Urinary bladder (tissue), 4 donors: ENCODE results near the gene NOD1. TPM values are rescaled to one million over a fixed set of nuclear protein-coding genes. Genes with fewer than 3 reads are reported as not detected.
A peak's percentile ranks its signal among the peaks of the same experiment; 100 is the strongest.

ENCODE experiments used
- DNase-seq: peaks from one replicate; pipeline ENCODE4 v3.0.0-alpha.2; 2015; ENCODE audit errors: extremely low spot score
- H3K27ac ChIP-seq: one replicate; pipeline ENCODE4 v1.5.1; 2013; ENCODE audit warnings: low read depth, mild to moderate bottlenecking, moderate library complexity
- H3K36me3 ChIP-seq: one replicate; pipeline ENCODE4 v1.6.1; 2013; ENCODE audit warnings: mild to moderate bottlenecking, moderate library complexity; ENCODE audit not compliant: insufficient read depth
- H3K4me1 ChIP-seq: one replicate; pipeline ENCODE4 v1.6.1; 2013; ENCODE audit warnings: mild to moderate bottlenecking, moderate library complexity; ENCODE audit not compliant: insufficient read depth
- H3K4me3 ChIP-seq: one replicate; pipeline ENCODE4 v1.5.1; 2013; ENCODE audit warnings: low read depth, low read length
- WGBS: extraction: QIAGEN DNeasy Blood & Tissue Kit; methylation state at CpG from one replicate; pipeline ENCODE4 v1.1.7; 2013; 5-methylcytosine and 5-hydroxymethylcytosine counted together
- polyA plus RNA-seq: library from polyadenylated mRNA; stranded (reverse); fragments of 200-250 nt; gene quantifications from one replicate; pipeline ENCODE4 v1.2.3, GENCODE V29; 2013
- total RNA-seq: library from RNA; depleted of rRNA; stranded (reverse); fragments of >200 nt; gene quantifications from one replicate; pipeline ENCODE4 v1.2.3, GENCODE V29; 2014
- donor health status: healthy with polysubstance abuse.
- donor health status: healthy.

The NOD1 gene
- total and polyA plus RNA-seq, 2 donors = 9.8 to 14.9 TPM

DNA sequence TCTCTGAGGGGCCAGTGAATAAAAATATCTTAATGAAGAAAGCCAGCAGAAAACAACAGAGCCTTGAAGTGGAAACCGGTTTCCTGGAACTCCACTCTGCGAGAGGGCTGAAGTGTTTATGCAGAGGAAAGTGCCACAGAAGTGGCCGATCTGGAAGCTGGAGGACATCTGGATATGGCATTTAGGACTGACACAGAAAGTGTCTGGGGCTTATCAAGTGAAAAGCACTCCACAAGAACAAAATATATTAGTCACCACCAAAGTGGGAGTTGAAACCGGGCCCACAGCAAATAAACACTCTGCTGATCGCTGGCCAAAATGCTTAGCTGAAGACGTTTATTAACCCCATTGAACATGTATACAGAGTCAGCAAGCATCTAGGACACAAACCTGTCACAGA is 7.8 kb downstream of the NOD1 start:
- DNase-seq = no peak
- Histone ChIP-seq H3K4me3 (no peak overlapping the region), H3K4me1 (no peaks in the 10 kb centered on the region), H3K27ac (peak overlapping the region; percentile 49), H3K36me3 (peaks cover 1% of the 10 kb centered on the region)
- 7% methylated on average over 6 of the region's 6 CpGs for WGBS

DNA sequence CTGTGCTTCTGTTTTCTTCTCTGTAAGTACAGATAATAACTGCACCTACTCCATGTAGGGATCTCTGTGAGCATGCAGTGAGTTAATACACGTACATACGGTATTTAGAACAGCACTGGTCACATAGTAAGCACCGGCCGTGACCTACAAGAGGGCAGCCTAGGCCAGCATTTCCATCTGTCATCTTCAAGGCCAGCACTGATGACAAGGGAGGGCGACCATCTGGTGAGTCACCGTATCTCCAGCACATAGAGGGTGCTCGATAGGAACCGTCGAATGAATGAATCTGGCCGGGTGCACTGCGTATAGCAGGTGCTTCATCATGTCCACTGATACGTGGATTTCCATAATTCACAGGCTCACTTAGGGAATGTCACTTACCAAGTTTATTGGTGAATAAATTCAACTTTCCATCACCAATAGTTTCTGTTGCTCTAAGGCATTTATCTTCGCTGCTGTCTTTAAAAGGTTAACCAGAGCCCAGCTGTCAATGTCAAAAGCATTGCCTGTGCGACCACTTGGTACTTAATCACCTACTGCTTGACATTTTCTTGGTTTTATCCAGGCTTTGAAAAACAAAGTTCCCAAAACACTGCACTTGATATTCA is 8.3 kb downstream of the NOD1 start:
- WGBS = 26% methylated on average over 14 of the region's 14 CpGs
- Histone ChIP-seq H3K27ac (peak overlapping the region; percentile 49), H3K4me3 (no peak overlapping the region), H3K4me1 (no peaks in the 10 kb centered on the region), H3K36me3 (peaks cover 1% of the 10 kb centered on the region)
- no peak for DNase-seq

DNA sequence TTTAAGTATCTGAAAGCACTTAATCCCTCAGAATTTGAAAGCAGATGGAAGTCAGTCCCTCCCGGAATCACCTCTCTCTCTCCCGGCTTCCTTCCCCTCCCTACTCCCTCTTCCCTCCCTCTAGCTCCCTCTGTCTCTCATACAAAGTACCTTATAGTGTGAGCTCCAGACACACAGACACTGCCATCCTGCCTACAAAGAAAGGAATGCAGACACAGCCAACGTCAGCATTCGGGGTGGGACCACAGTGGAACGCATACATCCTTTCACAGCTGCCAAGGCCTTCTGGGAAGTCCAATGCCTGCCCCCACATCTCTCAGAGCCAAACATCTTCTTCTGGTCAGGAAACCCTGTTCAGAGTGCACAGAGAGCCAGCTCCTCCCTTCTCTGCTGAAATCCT is 9.3 kb downstream of the NOD1 start:
- no peak for DNase-seq
- Histone ChIP-seq H3K27ac (no peak overlapping the region), H3K36me3 (peaks cover 1% of the 10 kb centered on the region), H3K4me3 (no peak overlapping the region), H3K4me1 (no peaks in the 10 kb centered on the region)
- 14% methylated on average over 5 of the region's 5 CpGs for WGBS

DNA sequence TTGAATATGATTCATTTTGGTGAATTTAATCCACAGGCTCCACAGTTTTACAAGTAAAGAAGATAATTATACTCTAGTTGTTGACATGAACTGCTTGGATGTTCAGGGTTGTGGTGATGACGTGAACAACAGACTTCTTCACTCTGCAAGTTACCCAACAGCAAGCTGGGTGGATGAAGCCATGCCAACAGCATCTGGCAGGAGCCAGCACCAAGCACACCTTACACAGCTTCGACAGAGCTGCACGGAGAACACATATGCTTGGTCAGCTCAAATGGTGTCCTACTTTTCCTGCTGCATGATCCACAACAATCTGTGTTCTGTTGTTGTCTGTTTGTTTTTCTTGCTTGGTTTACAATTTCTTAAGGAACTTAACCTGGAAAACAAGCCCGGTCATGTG is 9.8 kb downstream of the NOD1 start:
- no peak for DNase-seq
- no peaks in the 10 kb centered on the region for H3K4me1 ChIP-seq
- H3K36me3 ChIP-seq = no peaks in the 10 kb centered on the region
- H3K4me3 ChIP-seq = no peak overlapping the region
- H3K27ac ChIP-seq = no peak overlapping the region
- 52% methylated on average over 4 of the region's 4 CpGs for WGBS

DNA sequence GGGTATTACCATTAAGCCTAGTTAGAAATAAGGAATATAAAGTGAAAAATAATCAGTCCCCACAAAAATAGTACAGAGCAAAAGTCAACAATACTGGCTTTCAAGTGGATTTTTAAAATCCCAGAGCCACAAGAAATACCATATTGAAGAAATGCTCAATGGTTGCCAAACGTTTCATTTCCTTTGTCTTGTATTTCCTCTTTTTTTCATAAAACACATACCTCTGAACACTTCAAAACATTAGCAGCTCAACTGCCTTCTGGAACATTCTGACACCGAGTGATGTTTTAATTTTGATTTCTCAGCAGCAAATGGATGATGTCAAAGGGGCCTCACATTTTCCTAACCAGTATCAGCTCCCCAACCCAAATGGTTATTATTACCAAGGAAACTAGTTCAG is 10.5 kb downstream of the NOD1 start:
- DNase-seq = no peak
- H3K4me3 ChIP-seq = no peak overlapping the region
- WGBS = 73% methylated on average over 2 of the region's 2 CpGs
- no peaks in the 10 kb centered on the region for H3K4me1 ChIP-seq
- no peak overlapping the region for H3K27ac ChIP-seq
- no peaks in the 10 kb centered on the region for H3K36me3 ChIP-seq

DNA sequence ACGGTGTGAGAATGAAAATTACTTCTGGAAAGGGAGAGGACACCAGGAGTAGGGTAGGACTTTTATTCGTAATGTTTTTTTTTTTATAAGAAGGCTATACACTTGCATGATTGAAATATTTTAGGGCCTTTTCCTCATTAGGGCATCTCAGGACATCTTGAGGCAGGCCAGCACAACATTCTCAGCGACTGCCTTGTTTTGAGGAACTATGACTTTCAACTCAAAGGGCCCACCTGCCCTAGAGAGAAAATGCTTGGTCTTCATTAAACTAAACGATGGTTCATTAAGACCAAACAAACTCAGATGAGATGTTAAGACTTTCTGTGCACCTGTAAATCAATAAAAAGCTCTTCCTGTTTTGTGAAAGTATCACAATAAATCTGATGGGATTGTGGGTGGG is 11.3 kb downstream of the NOD1 start:
- WGBS = 90% methylated on average over 4 of the region's 4 CpGs
- H3K27ac ChIP-seq = no peak overlapping the region
- H3K4me3 ChIP-seq = no peak overlapping the region
- H3K36me3 ChIP-seq = no peaks in the 10 kb centered on the region
- no peak for DNase-seq
- H3K4me1 ChIP-seq = no peaks in the 10 kb centered on the region

DNA sequence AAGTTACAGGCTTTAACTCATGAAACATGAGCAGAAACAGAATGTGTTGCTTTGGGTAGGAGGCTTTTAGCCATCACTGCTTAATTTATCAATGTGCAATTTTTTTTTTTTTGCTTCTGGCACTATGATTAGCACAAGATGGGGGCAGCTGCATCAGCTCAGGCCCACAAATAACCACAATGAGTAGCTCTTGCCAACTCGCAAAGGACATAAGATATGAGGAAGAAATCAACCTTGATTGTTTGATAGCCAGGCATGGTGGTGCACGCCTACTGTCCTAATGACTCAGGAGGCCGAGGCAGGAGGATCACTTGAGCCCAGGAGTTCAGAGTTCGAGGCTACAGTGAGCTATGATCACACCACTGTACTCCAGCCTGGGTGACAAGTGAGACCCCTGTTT is 12.3 kb downstream of the NOD1 start:
- Histone ChIP-seq H3K27ac (no peak overlapping the region), H3K36me3 (no peaks in the 10 kb centered on the region), H3K4me1 (no peaks in the 10 kb centered on the region), H3K4me3 (no peak overlapping the region)
- 85% methylated on average over 4 of the region's 4 CpGs for WGBS
- DNase-seq = no peak

DNA sequence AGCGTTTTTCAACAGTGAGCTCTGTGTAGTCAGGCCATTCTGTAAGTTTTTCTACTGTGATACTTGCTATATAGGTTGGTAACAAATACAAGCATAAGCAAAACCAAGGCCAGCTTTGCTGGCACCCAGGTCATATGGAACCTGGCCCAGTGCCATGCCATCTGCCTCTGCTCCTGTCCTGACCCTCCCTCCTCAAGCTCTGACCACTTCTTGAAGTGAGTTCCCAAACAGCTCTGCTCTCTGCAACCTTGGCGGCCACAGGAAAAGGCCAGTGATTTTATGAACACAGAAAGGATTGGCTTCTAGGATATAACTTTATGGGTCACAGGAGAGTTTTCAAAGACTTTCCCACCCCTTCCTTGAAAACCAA is 12.8 kb downstream of the NOD1 start:
- no peak for DNase-seq
- Histone ChIP-seq H3K27ac (no peak overlapping the region), H3K4me1 (no peaks in the 10 kb centered on the region), H3K36me3 (no peaks in the 10 kb centered on the region), H3K4me3 (no peak overlapping the region)
- WGBS = 59% methylated on average over 2 of the region's 2 CpGs

DNA sequence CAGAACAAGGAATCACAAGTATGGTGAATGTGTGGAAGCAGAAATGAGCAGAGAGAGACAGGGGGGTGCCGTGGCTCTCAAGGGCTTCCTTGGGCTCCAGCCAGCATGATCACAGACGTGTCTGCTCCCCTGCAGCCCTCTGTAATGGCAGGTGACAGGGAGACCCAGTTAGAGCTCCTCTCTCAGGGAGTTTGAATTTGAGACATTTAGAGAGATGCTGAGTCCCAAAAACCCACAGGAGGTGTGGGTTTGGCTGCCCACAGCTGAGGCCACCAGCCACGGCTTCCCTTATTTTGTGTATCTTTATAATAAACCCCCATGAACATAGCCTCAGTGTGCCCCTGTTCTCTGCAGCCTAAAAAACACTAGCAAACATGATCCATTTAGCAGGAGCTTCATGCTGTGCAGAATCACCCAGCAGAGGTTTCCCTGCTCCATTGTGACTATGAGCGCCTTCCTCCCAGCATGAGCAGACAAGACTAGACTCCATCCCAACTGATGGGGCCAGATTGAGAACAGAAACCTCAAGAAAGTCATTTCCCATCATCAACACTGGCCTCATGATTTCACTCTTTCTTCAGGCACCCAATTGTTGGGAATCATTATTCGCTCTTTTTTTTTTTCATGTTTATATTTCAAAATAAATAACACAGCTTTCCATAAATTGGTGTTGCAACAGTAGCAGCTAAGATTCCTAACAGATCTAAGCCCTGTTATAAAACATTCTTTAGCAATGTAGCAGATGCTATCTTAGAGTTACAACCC is 13.4 kb downstream of the NOD1 start:
- WGBS = 82% methylated on average over 5 of the region's 5 CpGs
- Histone ChIP-seq H3K36me3 (no peaks in the 10 kb centered on the region), H3K4me3 (no peak overlapping the region), H3K4me1 (no peaks in the 10 kb centered on the region), H3K27ac (no peak overlapping the region)
- DNase-seq = no peak

DNA sequence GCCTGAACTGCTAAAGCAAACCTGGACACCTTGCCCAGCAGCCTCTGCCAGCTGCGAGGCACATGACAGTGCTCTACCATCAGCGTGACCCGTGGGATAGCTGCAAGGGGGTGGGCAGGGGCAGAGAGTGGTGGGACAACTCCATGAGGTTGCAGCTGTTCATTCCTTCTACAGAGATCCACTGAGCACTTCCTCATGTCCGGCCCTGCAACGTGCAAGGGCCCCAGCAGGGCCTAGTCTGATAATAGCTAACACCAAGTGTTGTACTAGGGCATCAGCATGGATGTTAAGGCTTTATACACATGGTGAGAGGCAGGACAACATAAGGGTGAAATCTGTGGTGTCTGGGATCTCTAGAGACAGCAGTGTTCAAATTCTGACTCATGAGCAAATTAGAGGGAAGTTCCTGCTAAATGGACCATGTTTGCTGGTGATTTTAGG is 14.3 kb downstream of the NOD1 start:
- no peak for DNase-seq
- Histone ChIP-seq H3K4me1 (no peaks in the 10 kb centered on the region), H3K4me3 (no peak overlapping the region), H3K36me3 (no peaks in the 10 kb centered on the region), H3K27ac (no peak overlapping the region)
- WGBS = 80% methylated on average over 5 of the region's 5 CpGs

DNA sequence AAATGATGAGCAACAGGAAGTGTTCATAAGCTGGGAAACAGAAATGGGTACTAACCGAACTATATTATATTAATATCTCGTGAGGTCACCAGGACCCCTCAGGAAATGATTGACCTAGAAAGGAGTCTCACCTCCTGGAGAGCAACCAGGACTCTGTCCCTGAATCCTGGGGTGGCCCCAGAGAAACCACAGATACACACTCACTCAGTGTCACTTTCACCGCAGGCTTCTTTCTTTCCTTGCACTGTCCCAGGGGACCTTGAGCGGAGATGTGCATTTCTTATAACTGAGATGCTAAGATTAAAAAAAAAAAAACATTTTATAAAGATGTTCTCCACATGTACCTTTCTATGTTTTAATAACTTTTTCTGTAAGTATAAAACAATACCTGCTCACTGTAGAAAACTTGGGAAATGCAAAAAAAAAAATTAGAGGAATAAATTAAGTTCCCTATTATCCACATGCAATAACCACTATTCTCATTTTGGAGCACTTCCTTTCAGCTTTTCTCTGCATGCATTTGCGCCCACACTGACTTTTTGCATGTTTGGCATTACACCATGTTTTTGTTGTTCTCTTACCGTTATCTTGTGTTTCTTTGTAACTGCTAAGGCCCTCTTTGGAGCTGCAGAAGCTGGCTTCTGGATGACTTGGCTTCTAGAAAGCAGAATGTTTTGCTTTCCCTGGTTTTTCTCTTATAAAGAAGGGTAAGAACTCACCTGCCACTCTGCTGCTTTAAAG is 15.0 kb downstream of the NOD1 start:
- Histone ChIP-seq H3K4me3 (no peak overlapping the region), H3K4me1 (no peaks in the 10 kb centered on the region), H3K36me3 (no peaks in the 10 kb centered on the region), H3K27ac (no peak overlapping the region)
- DNase-seq = no peak
- WGBS = 83% methylated on average over 6 of the region's 6 CpGs

DNA sequence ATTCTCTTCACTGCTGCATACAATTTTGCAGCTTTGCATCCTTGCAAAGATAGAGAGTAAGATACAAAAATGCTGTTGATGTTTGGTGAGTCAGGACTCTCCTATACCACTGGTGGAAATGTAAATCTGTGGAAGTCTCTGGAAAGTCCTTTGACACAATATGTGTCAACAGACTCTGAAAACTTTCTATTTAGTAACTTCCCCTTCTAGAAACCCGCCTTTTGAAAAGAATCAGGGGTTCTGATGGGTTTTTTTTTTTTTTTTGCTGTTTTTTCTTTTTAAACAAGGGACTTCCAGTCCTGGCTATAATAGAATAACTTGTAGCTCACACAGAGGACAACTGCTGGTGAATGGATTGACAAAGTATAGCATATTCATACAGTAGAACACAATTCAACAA is 16.4 kb downstream of the NOD1 start:
- no peaks in the 10 kb centered on the region for H3K4me1 ChIP-seq
- no peak overlapping the region for H3K27ac ChIP-seq
- no peaks in the 10 kb centered on the region for H3K36me3 ChIP-seq
- WGBS = 88% methylated on average over 1 of the region's 1 CpG
- no peak overlapping the region for H3K4me3 ChIP-seq
- no peak for DNase-seq

DNA sequence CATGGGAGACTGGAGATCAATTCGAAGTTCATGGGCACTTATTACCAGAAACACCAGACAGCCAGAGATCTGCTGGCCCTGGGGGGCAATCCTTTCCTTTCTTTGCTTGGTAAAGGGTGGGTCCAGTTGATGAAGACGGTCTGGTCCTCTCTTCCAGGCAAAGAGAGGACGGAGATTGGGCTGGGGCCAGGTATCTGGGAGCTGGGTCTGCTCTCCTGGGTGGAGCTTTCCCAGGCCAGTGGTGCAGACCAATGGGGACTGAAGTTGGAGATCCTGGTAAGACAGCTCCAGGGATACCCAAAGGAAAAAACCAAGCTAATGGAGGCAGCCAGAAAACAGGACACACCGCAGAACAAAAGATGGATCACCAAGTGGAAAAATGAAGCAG is 18.3 kb downstream of the NOD1 start:
- no peak overlapping the region for H3K27ac ChIP-seq
- DNase-seq = no peak
- no peak overlapping the region for H3K4me3 ChIP-seq
- no peaks in the 10 kb centered on the region for H3K4me1 ChIP-seq
- H3K36me3 ChIP-seq = no peaks in the 10 kb centered on the region
- WGBS = 62% methylated on average over 4 of the region's 4 CpGs

DNA sequence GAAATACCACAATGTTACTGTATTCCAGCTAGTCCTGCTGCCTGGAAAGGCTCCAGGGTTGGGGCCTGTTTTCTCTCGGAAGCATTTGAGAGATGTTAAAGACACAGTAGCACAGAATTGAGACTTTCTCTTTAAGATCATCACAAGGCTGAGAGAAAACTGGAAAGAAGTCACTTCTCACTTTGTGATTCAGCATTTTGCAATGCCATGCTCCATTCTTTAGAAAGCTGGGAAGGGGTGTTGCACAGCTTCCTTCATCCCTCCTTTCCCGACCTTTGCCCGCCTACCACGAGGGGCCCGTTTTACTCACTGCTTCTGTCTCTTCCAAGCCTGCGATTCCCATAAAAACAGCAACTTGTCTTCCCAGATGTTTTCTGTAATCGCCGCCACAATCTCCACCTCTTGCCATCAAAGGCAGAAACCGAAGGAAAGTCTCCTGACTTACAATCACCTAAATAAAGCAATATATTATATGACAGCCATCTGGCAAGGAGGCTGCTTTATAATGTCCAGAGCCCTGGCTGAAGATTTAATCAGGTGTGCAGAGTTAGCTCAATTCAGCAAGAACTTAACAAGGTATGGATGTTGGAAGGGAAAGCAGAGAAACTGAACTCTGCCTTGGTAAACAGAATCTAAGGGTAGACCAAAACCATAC is 18.9 kb downstream of the NOD1 start:
- Histone ChIP-seq H3K36me3 (no peaks in the 10 kb centered on the region), H3K4me3 (no peak overlapping the region), H3K27ac (no peak overlapping the region), H3K4me1 (no peaks in the 10 kb centered on the region)
- no peak for DNase-seq
- 17% methylated on average over 9 of the region's 9 CpGs for WGBS
